Gastroesophageal sphincter (tissue), 3 donors: ENCODE results near the gene XYLT1.

ENCODE experiments used
- POLR2AphosphoS5 ChIP-seq: sonication (generic); formaldehyde crosslinking; IDR thresholded peaks from one replicate; pipeline ENCODE4 v1.6.1; 2017; ENCODE audit warnings: antibody characterized with exemption
- TF ChIP-seq, protein P1 (sequence below), 4 experiments: fragments of 200-600 bp in 2 of 4; fragments of 450-650 bp in 2 of 4; sonication (generic) in 1 of 4; IDR thresholded peaks; one replicate each; pipeline ENCODE4 v1.5.1; 2017 to 2019; ENCODE audit warnings: antibody characterized with exemption in 4 of 4, mild to moderate bottlenecking in 2 of 4, moderate library complexity in 2 of 4

DNA sequence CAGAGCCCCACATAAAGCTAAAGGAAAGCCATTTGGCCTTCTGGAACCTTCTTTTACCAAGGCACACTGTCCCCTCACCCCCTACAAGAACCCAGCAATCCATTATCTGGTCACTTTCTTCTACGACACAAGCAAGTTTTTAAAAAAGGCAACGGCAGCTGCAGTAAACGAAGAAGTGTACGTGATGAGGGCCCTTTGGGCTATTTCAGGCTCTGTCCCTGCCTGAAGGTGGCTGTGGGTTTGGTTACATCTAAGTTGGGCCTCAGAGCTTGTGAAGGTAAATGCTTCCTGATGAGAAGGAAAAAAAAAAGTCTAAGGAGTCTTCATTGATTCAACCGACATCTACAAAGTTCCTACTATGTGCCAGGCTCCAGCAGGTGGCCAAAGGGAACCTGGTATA, 35.4 kb downstream of the XYLT1 start:
- TF ChIP-seq, protein P1, sequence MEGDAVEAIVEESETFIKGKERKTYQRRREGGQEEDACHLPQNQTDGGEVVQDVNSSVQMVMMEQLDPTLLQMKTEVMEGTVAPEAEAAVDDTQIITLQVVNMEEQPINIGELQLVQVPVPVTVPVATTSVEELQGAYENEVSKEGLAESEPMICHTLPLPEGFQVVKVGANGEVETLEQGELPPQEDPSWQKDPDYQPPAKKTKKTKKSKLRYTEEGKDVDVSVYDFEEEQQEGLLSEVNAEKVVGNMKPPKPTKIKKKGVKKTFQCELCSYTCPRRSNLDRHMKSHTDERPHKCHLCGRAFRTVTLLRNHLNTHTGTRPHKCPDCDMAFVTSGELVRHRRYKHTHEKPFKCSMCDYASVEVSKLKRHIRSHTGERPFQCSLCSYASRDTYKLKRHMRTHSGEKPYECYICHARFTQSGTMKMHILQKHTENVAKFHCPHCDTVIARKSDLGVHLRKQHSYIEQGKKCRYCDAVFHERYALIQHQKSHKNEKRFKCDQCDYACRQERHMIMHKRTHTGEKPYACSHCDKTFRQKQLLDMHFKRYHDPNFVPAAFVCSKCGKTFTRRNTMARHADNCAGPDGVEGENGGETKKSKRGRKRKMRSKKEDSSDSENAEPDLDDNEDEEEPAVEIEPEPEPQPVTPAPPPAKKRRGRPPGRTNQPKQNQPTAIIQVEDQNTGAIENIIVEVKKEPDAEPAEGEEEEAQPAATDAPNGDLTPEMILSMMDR (IDR thresholded peaks at IDR 0.05) = no peak
- TF ChIP-seq POLR2AphosphoS5 = no peak
